Calu3 (cell line): Measurements from ENCODE around the gene ZKSCAN3. TPM values are rescaled to one million over a fixed set of nuclear protein-coding genes. Genes with fewer than 3 reads are reported as not detected.
"Not testable (repeated sequence)": the region's sequence is repeated elsewhere in the genome, so short reads cannot be mapped to it uniquely, and the experiment has no call there.

ENCODE experiments used
- BruUV-seq: library from RNA; stranded (reverse); fragments of 400-500 nt; replicated peaks from 2 replicates; lab custom pipeline; 2021; lab: Mats Ljungman, UMichigan
- CTCF ChIA-PET: fragments of 300-600 bp; sonication (Branson Sonifier 250); formaldehyde crosslinking; loops from one replicate; lab custom pipeline; 2022; ENCODE audit warnings: antibody characterized with exemption; lab: Charles Lee
- DNase-seq: peaks from one replicate; pipeline ENCODE4 v3.0.0; 2022
- H3K27ac Mint-ChIP-seq: one replicate; pipeline ENCODE4 v1.8.0; 2022; ENCODE audit warnings: mixed read lengths; ENCODE audit not compliant: unreplicated experiment
- H3K27me3 Mint-ChIP-seq: one replicate; pipeline ENCODE4 v1.8.0; 2022; ENCODE audit warnings: mixed read lengths; ENCODE audit not compliant: unreplicated experiment
- H3K36me3 Mint-ChIP-seq: one replicate; pipeline ENCODE4 v1.8.0; 2022; ENCODE audit warnings: mild to moderate bottlenecking, moderate library complexity, mixed read lengths; ENCODE audit not compliant: insufficient read depth, unreplicated experiment
- H3K4me1 Mint-ChIP-seq: one replicate; pipeline ENCODE4 v1.8.0; 2022; ENCODE audit warnings: mild to moderate bottlenecking, low read depth, mixed read lengths; ENCODE audit not compliant: unreplicated experiment
- H3K4me3 Mint-ChIP-seq: one replicate; pipeline ENCODE4 v1.8.0; 2022; ENCODE audit warnings: mild to moderate bottlenecking, low read depth, moderate library complexity, mixed read lengths; ENCODE audit not compliant: unreplicated experiment
- H3K9me3 Mint-ChIP-seq: one replicate; pipeline ENCODE4 v1.8.0; 2022; ENCODE audit warnings: low read depth, mixed read lengths; ENCODE audit not compliant: unreplicated experiment
- CTCF ChIP-seq: fragments of 200-600 bp; IDR thresholded peaks from one replicate; pipeline ENCODE4 v1.8.0; 2022; ENCODE audit warnings: antibody characterized with exemption; ENCODE audit not compliant: unreplicated experiment
- intact Hi-C: fragments of 100-400 bp; cut with micrococcal nuclease; formaldehyde crosslinking; loops from one replicate; pipeline ENCODE4 v1.10.0; 2022; ENCODE audit not compliant: unreplicated experiment
- total RNA-seq: library from RNA; stranded (reverse); gene quantifications from 2 replicates; pipeline ENCODE4 v1.2.3, GENCODE V29; 2022

Gene ZKSCAN3
- total RNA-seq, 1 experiment from 2014 or later: 7.8 TPM

- no peak for DNase-seq
- H3K27ac Mint-ChIP-seq: no peak overlapping the region
- intact Hi-C loops: no loop called here
- no TSS peak for BruUV-seq
- CTCF ChIA-PET: no interaction called here
- TF ChIP-seq CTCF: no peak
- peaks cover 5% of the 10 kb centered on the region for H3K9me3 Mint-ChIP-seq
- H3K27me3 Mint-ChIP-seq: no peaks in the 10 kb centered on the region
- no peaks in the 10 kb centered on the region for H3K4me1 Mint-ChIP-seq
- no peaks in the 10 kb centered on the region for H3K36me3 Mint-ChIP-seq
- no peak overlapping the region for H3K4me3 Mint-ChIP-seq
Measured at GRCh38 chr6:28312939-28313338, 36.8 kb upstream of the ZKSCAN3 start.

- Mint-ChIP-seq H3K9me3 (peaks cover 2% of the 10 kb centered on the region), H3K36me3 (no peaks in the 10 kb centered on the region), H3K27ac (no peak overlapping the region), H3K27me3 (no peaks in the 10 kb centered on the region), H3K4me3 (no peak overlapping the region), H3K4me1 (no peaks in the 10 kb centered on the region)
- TF ChIP-seq CTCF: no peak
- CTCF ChIA-PET: no interaction called here
- intact Hi-C loops: no loop called here
- DNase-seq: no peak
- no TSS peak for BruUV-seq
Measured at GRCh38 chr6:28315628-28316027, 34.1 kb upstream of the ZKSCAN3 start.

- CTCF ChIA-PET, H3K27ac Mint-ChIP-seq, intact Hi-C loops, DNase-seq, H3K27me3 Mint-ChIP-seq, H3K4me3 Mint-ChIP-seq, H3K9me3 Mint-ChIP-seq, H3K36me3 Mint-ChIP-seq, H3K4me1 Mint-ChIP-seq, BruUV-seq: not testable (repeated sequence)
Measured at GRCh38 chr6:28317866-28318265, 31.9 kb upstream of the ZKSCAN3 start.

- Mint-ChIP-seq H3K9me3 (peaks cover 23% of the 10 kb centered on the region), H3K36me3 (no peaks in the 10 kb centered on the region), H3K27me3 (no peaks in the 10 kb centered on the region), H3K4me3 (no peak overlapping the region), H3K4me1 (no peaks in the 10 kb centered on the region), H3K27ac (no peak overlapping the region)
- BruUV-seq: no TSS peak
- CTCF ChIA-PET: no interaction called here
- TF ChIP-seq CTCF: no peak
- no peak for DNase-seq
- intact Hi-C loops: no loop called here
Measured at GRCh38 chr6:28322661-28323060, 27.1 kb upstream of the ZKSCAN3 start.

- Mint-ChIP-seq H3K9me3 (peaks cover 28% of the 10 kb centered on the region), H3K4me3 (no peak overlapping the region), H3K4me1 (no peaks in the 10 kb centered on the region), H3K36me3 (no peaks in the 10 kb centered on the region), H3K27ac (no peak overlapping the region), H3K27me3 (no peaks in the 10 kb centered on the region)
- CTCF ChIA-PET: no interaction called here
- intact Hi-C loops: no loop called here
- no TSS peak for BruUV-seq
- DNase-seq: no peak
- no peak for TF ChIP-seq CTCF
Measured at GRCh38 chr6:28323813-28324424, 25.8 kb upstream of the ZKSCAN3 start.
